IMR-90 (cell line): Measurements from ENCODE around the gene TREH. TPM values are rescaled to one million over a fixed set of nuclear protein-coding genes. Genes with fewer than 3 reads are reported as not detected.

Source experiments
- ATAC-seq: fragments of 200-7000 bp; cut with Tn5 transposase; 2 replicates; pipeline ENCODE4 v1.9.1; 2020; ENCODE audit warnings: low read depth, mild to moderate bottlenecking, moderate library complexity
- BruUV-seq: library from RNA; stranded (reverse); fragments of 400-500 nt; replicated peaks from 2 replicates; lab custom pipeline; 2021; lab: Mats Ljungman, UMichigan
- CTCF ChIA-PET: fragments of 300-600 bp; formaldehyde crosslinking; extraction: SDS; loops from one replicate; lab custom pipeline; 2021; ENCODE audit warnings: antibody characterized with exemption; lab: Yijun Ruan, JAX
- POLR2A ChIA-PET: fragments of 300-600 bp; sonication (Branson Sonifier 250); formaldehyde crosslinking; loops from one replicate; lab custom pipeline; 2022; ENCODE audit warnings: antibody characterized with exemption; ENCODE audit not compliant: unreplicated experiment; lab: Charles Lee
- DNase-seq: peaks from one replicate; pipeline ENCODE4 v3.0.0; 2013
- H2AFZ ChIP-seq: replicated peaks from 2 replicates; pipeline ENCODE3; 2013; ENCODE audit warnings: low read length, mild to moderate bottlenecking; ENCODE audit not compliant: poor library complexity
- H2AK5ac ChIP-seq: 2 replicates; pipeline ENCODE4 v1.6.1; 2013; ENCODE audit warnings: low read depth, low read length, inconsistent platforms
- H2AK9ac ChIP-seq: replicated peaks from 2 replicates; pipeline ENCODE3; 2013; ENCODE audit warnings: mild to moderate bottlenecking, low read depth, low read length, moderate library complexity; ENCODE audit not compliant: poor library complexity
- H2BK120ac ChIP-seq: 2 replicates; pipeline ENCODE4 v1.6.1; 2013; ENCODE audit warnings: low read depth, low read length, inconsistent platforms
- H2BK15ac ChIP-seq: 3 replicates; pipeline ENCODE4 v1.6.1; 2013; ENCODE audit warnings: low read depth, low read length, inconsistent platforms
- H2BK20ac ChIP-seq: 2 replicates; pipeline ENCODE4 v1.6.1; 2013; ENCODE audit warnings: low read depth, mild to moderate bottlenecking, inconsistent platforms, low read length, moderate library complexity
- H2BK5ac ChIP-seq: 2 replicates; pipeline ENCODE4 v1.6.1; 2013; ENCODE audit warnings: mild to moderate bottlenecking, low read depth, low read length, inconsistent platforms; ENCODE audit not compliant: poor library complexity, severe bottlenecking
- H3K14ac ChIP-seq: replicated peaks from 2 replicates; pipeline ENCODE4 v1.6.1; 2013; ENCODE audit warnings: low read depth, low read length, inconsistent platforms
- H3K18ac ChIP-seq: 2 replicates; pipeline ENCODE4 v1.6.1; 2013; ENCODE audit warnings: low read depth, low read length, control low read depth
- H3K23ac ChIP-seq: 2 replicates; pipeline ENCODE4 v1.6.1; 2013; ENCODE audit warnings: low read depth, low read length, inconsistent platforms
- H3K27ac ChIP-seq: 2 replicates; pipeline ENCODE4 v1.5.1; 2013; ENCODE audit warnings: mild to moderate bottlenecking, control low read depth, low read length; ENCODE audit not compliant: insufficient read depth
- H3K27me3 ChIP-seq: 2 replicates; pipeline ENCODE4 v1.6.1; 2013; ENCODE audit warnings: low read length; ENCODE audit not compliant: control insufficient read depth, insufficient read depth
- H3K36me3 ChIP-seq: 2 replicates; pipeline ENCODE4 v1.6.1; 2013; ENCODE audit warnings: low read length, mixed read lengths; ENCODE audit not compliant: control insufficient read depth, insufficient read depth
- H3K4ac ChIP-seq: 2 replicates; pipeline ENCODE4 v1.6.1; 2013; ENCODE audit warnings: low read depth, low read length, inconsistent platforms
- H3K4me1 ChIP-seq: 2 replicates; pipeline ENCODE4 v1.6.1; 2013; ENCODE audit warnings: low read length, mixed read lengths; ENCODE audit not compliant: control insufficient read depth, insufficient read depth
- H3K4me2 ChIP-seq: 2 replicates; pipeline ENCODE4 v1.6.1; 2013; ENCODE audit warnings: low read depth, mild to moderate bottlenecking, control low read depth, low read length, moderate library complexity
- H3K4me3 ChIP-seq: 2 replicates; pipeline ENCODE4 v1.5.1; 2013; ENCODE audit warnings: low read depth, mild to moderate bottlenecking, control low read depth, low read length, moderate library complexity; ENCODE audit not compliant: insufficient read depth
- H3K56ac ChIP-seq: 2 replicates; pipeline ENCODE4 v1.6.1; 2013; ENCODE audit warnings: low read length, inconsistent platforms; ENCODE audit not compliant: insufficient read depth; ENCODE audit errors: extremely low read depth
- H3K79me1 ChIP-seq, 2 experiments: 2 replicates each; pipeline ENCODE4 v1.6.1; 2013; ENCODE audit warnings: low read length in 2 of 2, inconsistent platforms in 1 of 2, low read depth in 1 of 2
- H3K9ac ChIP-seq: 2 replicates; pipeline ENCODE4 v1.6.1; 2013; ENCODE audit warnings: low read depth, low read length, control low read depth
- H3K9me1 ChIP-seq: 2 replicates; pipeline ENCODE4 v1.6.1; 2013; ENCODE audit warnings: low read length, inconsistent platforms; ENCODE audit not compliant: insufficient read depth
- H3K9me3 ChIP-seq: 2 replicates; pipeline ENCODE4 v1.6.1; 2013; ENCODE audit warnings: low read length; ENCODE audit not compliant: control insufficient read depth, insufficient read depth
- H4K20me1 ChIP-seq: 2 replicates; pipeline ENCODE4 v1.6.1; 2013; ENCODE audit warnings: low read length, inconsistent platforms; ENCODE audit not compliant: insufficient read depth
- H4K5ac ChIP-seq: 2 replicates; pipeline ENCODE4 v1.6.1; 2013; ENCODE audit warnings: mild to moderate bottlenecking, low read depth, low read length, control low read depth
- H4K8ac ChIP-seq, 2 experiments: 2 replicates each; pipeline ENCODE4 v1.6.1; 2013; ENCODE audit warnings: low read depth in 2 of 2, low read length in 2 of 2, control low read depth in 1 of 2, inconsistent platforms in 1 of 2
- H4K91ac ChIP-seq: 2 replicates; pipeline ENCODE4 v1.6.1; 2013; ENCODE audit warnings: low read depth, low read length, inconsistent platforms; ENCODE audit not compliant: insufficient read depth
- CHD1 ChIP-seq: IDR thresholded peaks from 2 replicates; pipeline ENCODE4 v1.6.1; 2012; ENCODE audit warnings: low read depth, low read length, improper control_type of control experiment
- WGBS, 2 experiments: methylation state at CpG; one replicate each; pipeline versions ENCODE4 v1.1.5 to v1.1.7; 2013; ENCODE audit warnings: missing lambda C conversion rate in 2 of 2; ENCODE audit not compliant: insufficient read length in 1 of 2; ENCODE audit errors: extremely low coverage in 2 of 2; 5-methylcytosine and 5-hydroxymethylcytosine counted together
- dilution Hi-C: fragments of 300-500 bp; cut with HindIII; formaldehyde crosslinking; loops from one replicate; pipeline ENCODE4 v1.14.3; 2018; ENCODE audit warnings: low sequenced_read_pairs; ENCODE audit not compliant: unreplicated experiment
- in situ Hi-C: fragments of 300-500 bp; cut with MboI; formaldehyde crosslinking; loops from 3 replicates; pipeline ENCODE4 v1.14.3; 2019; ENCODE audit warnings: low sequenced_read_pairs, inconsistent platforms, mixed read lengths
- intact Hi-C: fragments of 100-400 bp; cut with micrococcal nuclease; formaldehyde crosslinking; loops from 2 replicates; pipeline ENCODE4 v1.10.0; 2022
- polyA plus RNA-seq, 3 experiments: library from polyadenylated mRNA; depleted of rRNA; stranded (reverse); fragments of >200 nt; gene quantifications; 2 replicates each; pipeline ENCODE4 v1.2.3, GENCODE V29; 2012; ENCODE audit warnings: low replicate concordance in 1 of 3
- total RNA-seq: library from RNA; depleted of rRNA; stranded (reverse); fragments of >200 nt; gene quantifications from 2 replicates; pipeline ENCODE4 v1.2.3, GENCODE V29; 2012

TREH gene
- total and polyA plus RNA-seq, 2 of the 4 experiments (the other 2 are of a cell fraction) = not detected

- H3K9ac ChIP-seq = no peak overlapping the region
- H3K9me3 ChIP-seq = no peaks in the 10 kb centered on the region
- H4K91ac ChIP-seq = no peak overlapping the region
- H3K9me1 ChIP-seq = no peaks in the 10 kb centered on the region; the same call in 1 of the 2 replicates
- POLR2A ChIA-PET = no interaction called here
- H3K27me3 ChIP-seq = no peaks in the 10 kb centered on the region
- H3K4ac ChIP-seq = no peak overlapping the region
- H2AFZ ChIP-seq = no peak overlapping the region
- H3K14ac ChIP-seq = no peak overlapping the region
- H2AK5ac ChIP-seq = no peak overlapping the region
- H3K56ac ChIP-seq = no peak overlapping the region
- peaks cover 83% of the 10 kb centered on the region for H3K36me3 ChIP-seq
- DNase-seq = no peak
- 0 out of 2 replicates have a peak overlapping the region, but pooled peaks have one; percentile 34 for H3K23ac ChIP-seq
- H2BK120ac ChIP-seq = no peak overlapping the region
- no TSS peak for BruUV-seq
- peaks cover 37% of the 10 kb centered on the region for H4K20me1 ChIP-seq
- no peak for ATAC-seq
- H3K27ac ChIP-seq = no peak overlapping the region
- no peak overlapping the region for H4K5ac ChIP-seq
- intact Hi-C loops (no loop called here), in situ Hi-C loops (no loop called here), dilution Hi-C loops (no loop called here)
- peak overlapping the region; percentile 34 for H2AK9ac ChIP-seq
- H2BK20ac ChIP-seq = no peak overlapping the region
- H4K8ac ChIP-seq = no peak overlapping the region
- TF ChIP-seq CHD1 = no peak
- H2BK5ac ChIP-seq = no peak overlapping the region
- H3K4me2 ChIP-seq = no peak overlapping the region
- no peak overlapping the region for H3K18ac ChIP-seq
- 90% methylated on average over 7 of the region's 24 CpGs; no CpG with 5 or more reads in 1 of the 2 experiments for WGBS, 2 experiments
- no peak overlapping the region for H3K4me3 ChIP-seq
- H3K4me1 ChIP-seq = 0 out of 2 replicates have a peak, but pooled peaks cover 1% of the 10 kb centered on the region
- CTCF ChIA-PET = no interaction called here
- peaks cover 41 to 74% of the 10 kb centered on the region in 2 experiments for H3K79me1 ChIP-seq
- no peak overlapping the region for H2BK15ac ChIP-seq
Observed at GRCh38 chr11:118645066-118645715, 34.3 kb downstream of the TREH start.
